ENCODE measurements around the gene THRSP. TPM values are rescaled to one million over a fixed set of nuclear protein-coding genes. Genes with fewer than 3 reads are reported as not detected.

Gene THRSP
- total RNA-seq, 1 experiment from 2014 or later = not detected

GRCh38 chr11:78031629-78032028 lies 32.0 kb upstream of the THRSP start:
- Mint-ChIP-seq H3K4me1 (peaks cover 6 to 17% of the 10 kb centered on the region in 2 experiments), H3K9me3 (peaks cover 0 to 5% of the 10 kb centered on the region in 2 experiments; a peak in 2 of 5 replicates), H3K27ac (no peak overlapping the region), H3K27me3 (ENCODE audit: low read depth) (no peaks in the 10 kb centered on the region), H3K4me3 (no peak overlapping the region), H3K36me3 (ENCODE audit: insufficient read depth in 1 of 3, low read depth in 3 of 3) (no peaks in the 10 kb centered on the region)
- Histone ChIP-seq H3K23ac (ENCODE audit: insufficient read length, low read depth, low read length) (no peak overlapping the region), H3K4me2 (ENCODE audit: insufficient read depth, insufficient read length, low read length) (no peak overlapping the region), H3K9me3 (ENCODE audit: control insufficient read depth, low read depth, low read length) (no peaks in the 10 kb centered on the region), H2AK5ac (ENCODE audit: insufficient read length, low read length) (no peak overlapping the region), H3K18ac (ENCODE audit: insufficient read length, low read depth, low read length) (no peak overlapping the region), H3K9ac (ENCODE audit: extremely low read depth, insufficient read length, low read length) (no peak overlapping the region), H2BK5ac (ENCODE audit: insufficient read length, low read length) (no peak overlapping the region), H2AFZ (ENCODE audit: low read length) (no peak overlapping the region), H3K79me2 (ENCODE audit: insufficient read depth, low read length) (no peaks in the 10 kb centered on the region), H3K14ac (ENCODE audit: insufficient read depth, low read length) (no peak overlapping the region), H2BK120ac (ENCODE audit: low read depth, low read length, poor library complexity, severe bottlenecking) (no peak overlapping the region), H3K4me1 (ENCODE audit: insufficient read depth, low read length) (no peaks in the 10 kb centered on the region), H3T11ph (ENCODE audit: low read length) (no peak overlapping the region), H3K56ac (ENCODE audit: insufficient read length, low read depth, low read length) (no peak overlapping the region), H3K4ac (ENCODE audit: low read depth, low read length) (no peak overlapping the region), H2BK20ac (ENCODE audit: low read depth, low read length, poor library complexity, severe bottlenecking) (no peak overlapping the region), H2BK15ac (ENCODE audit: low read depth, low read length) (no peak overlapping the region), H3K23me2 (ENCODE audit: insufficient read length, low read depth, low read length, poor library complexity, severe bottlenecking) (no peaks in the 10 kb centered on the region), H3K79me1 (ENCODE audit: insufficient read depth, low read depth, low read length, poor library complexity, severe bottlenecking) (no peaks in the 10 kb centered on the region), H4K20me1 (ENCODE audit: control insufficient read depth, insufficient read depth, insufficient read length) (no peaks in the 10 kb centered on the region), H3K27ac (ENCODE audit: insufficient read length, low read depth, low read length) (no peak overlapping the region), H2BK12ac (ENCODE audit: insufficient read length, low read depth, low read length) (no peak overlapping the region), H4K91ac (ENCODE audit: insufficient read length, low read depth, low read length) (no peak overlapping the region), H3K27me3 (ENCODE audit: insufficient read depth, low read length) (no peaks in the 10 kb centered on the region), H4K5ac (ENCODE audit: insufficient read length, low read depth, low read length) (no peak overlapping the region), H4K8ac (replicated peaks; ENCODE audit: insufficient read length, low read depth, low read length) (no peak overlapping the region)
- no peak for DNase-seq
- no CpG with 5 or more reads among the region's 3 CpGs for WGBS (ENCODE audit: extremely low coverage, insufficient read length, low lambda C conversion rate)
- TF ChIP-seq, protein P1, sequence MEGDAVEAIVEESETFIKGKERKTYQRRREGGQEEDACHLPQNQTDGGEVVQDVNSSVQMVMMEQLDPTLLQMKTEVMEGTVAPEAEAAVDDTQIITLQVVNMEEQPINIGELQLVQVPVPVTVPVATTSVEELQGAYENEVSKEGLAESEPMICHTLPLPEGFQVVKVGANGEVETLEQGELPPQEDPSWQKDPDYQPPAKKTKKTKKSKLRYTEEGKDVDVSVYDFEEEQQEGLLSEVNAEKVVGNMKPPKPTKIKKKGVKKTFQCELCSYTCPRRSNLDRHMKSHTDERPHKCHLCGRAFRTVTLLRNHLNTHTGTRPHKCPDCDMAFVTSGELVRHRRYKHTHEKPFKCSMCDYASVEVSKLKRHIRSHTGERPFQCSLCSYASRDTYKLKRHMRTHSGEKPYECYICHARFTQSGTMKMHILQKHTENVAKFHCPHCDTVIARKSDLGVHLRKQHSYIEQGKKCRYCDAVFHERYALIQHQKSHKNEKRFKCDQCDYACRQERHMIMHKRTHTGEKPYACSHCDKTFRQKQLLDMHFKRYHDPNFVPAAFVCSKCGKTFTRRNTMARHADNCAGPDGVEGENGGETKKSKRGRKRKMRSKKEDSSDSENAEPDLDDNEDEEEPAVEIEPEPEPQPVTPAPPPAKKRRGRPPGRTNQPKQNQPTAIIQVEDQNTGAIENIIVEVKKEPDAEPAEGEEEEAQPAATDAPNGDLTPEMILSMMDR (conservative IDR thresholded peaks at IDR 0.05) = no peak

Measured in H9 (cell line).